Esophagus squamous epithelium (tissue), 5 donors: ENCODE results near the gene NPHP4. TPM values are rescaled to one million over a fixed set of nuclear protein-coding genes. Genes with fewer than 3 reads are reported as not detected.

Experiments
- DNase-seq: peaks from one replicate; lab custom pipeline; 2025; lab: John Stamatoyannopoulos, UW
- H3K27ac ChIP-seq, 4 donors: fragments of 200-600 bp; sonication (generic); one replicate each; pipeline ENCODE4 v1.5.1; 2016 to 2019; ENCODE audit warnings: mild to moderate bottlenecking in 1 of 4
- H3K27me3 ChIP-seq, 4 donors: fragments of 200-600 bp; sonication (generic); 1 replicate in 3 of 4; 2 replicates in 1 of 4; pipeline versions ENCODE4 v1.5.1 to v1.6.0; 2017 to 2021; ENCODE audit warnings: antibody characterized with exemption in 1 of 4
- H3K36me3 ChIP-seq, 3 donors: fragments of 200-600 bp; sonication (generic); one replicate each; pipeline ENCODE4 v1.5.1; 2016 to 2019
- H3K4me1 ChIP-seq, 3 donors: fragments of 200-600 bp; sonication (generic); one replicate each; pipeline ENCODE4 v1.5.1; 2017 to 2019
- H3K4me3 ChIP-seq, 4 donors: fragments of 200-600 bp; sonication (generic); 1 replicate in 3 of 4; 2 replicates in 1 of 4; pipeline ENCODE4 v1.5.1; 2016 to 2019; ENCODE audit warnings: mild to moderate bottlenecking in 2 of 4, moderate library complexity in 1 of 4
- H3K9me3 ChIP-seq, 3 donors: fragments of 200-600 bp; sonication (generic); one replicate each; pipeline ENCODE4 v1.5.1; 2016 to 2019
- POLR2A ChIP-seq, 4 donors: fragments of 450-650 bp; IDR thresholded peaks; one replicate each; pipeline ENCODE4 v1.6.1; 2017; ENCODE audit warnings: antibody characterized with exemption in 4 of 4, mild to moderate bottlenecking in 4 of 4, moderate library complexity in 3 of 4
- WGBS, 2 donors: methylation state at CpG; one replicate each; pipeline ENCODE4 v1.1.5; 2018; 5-methylcytosine and 5-hydroxymethylcytosine counted together
- intact Hi-C: fragments of 100-400 bp; cut with DNase I; formaldehyde crosslinking; loops from one replicate; pipeline ENCODE4 v1.15.0; 2022
- total RNA-seq, 4 donors: library from RNA; depleted of rRNA; stranded (reverse); fragments of >200 nt; gene quantifications; one replicate each; pipeline ENCODE4 v1.1.0, GENCODE V29; 2016
- TF ChIP-seq, protein P1 (sequence below), 6 experiments: fragments of 450-650 bp in 4 of 6; fragments of 200-600 bp in 2 of 6; sonication (generic) in 2 of 6; IDR thresholded peaks; one replicate each; pipeline ENCODE4 v1.5.1; 2016 to 2019; ENCODE audit warnings: antibody characterized with exemption in 6 of 6, mild to moderate bottlenecking in 4 of 6, moderate library complexity in 4 of 6
- donor health status: DM: yes; HTN: yes; CAD: no.

Gene NPHP4
- total RNA-seq, 4 donors from 2014 or later = 2.4 to 8.8 (median 5.3) TPM

DNA sequence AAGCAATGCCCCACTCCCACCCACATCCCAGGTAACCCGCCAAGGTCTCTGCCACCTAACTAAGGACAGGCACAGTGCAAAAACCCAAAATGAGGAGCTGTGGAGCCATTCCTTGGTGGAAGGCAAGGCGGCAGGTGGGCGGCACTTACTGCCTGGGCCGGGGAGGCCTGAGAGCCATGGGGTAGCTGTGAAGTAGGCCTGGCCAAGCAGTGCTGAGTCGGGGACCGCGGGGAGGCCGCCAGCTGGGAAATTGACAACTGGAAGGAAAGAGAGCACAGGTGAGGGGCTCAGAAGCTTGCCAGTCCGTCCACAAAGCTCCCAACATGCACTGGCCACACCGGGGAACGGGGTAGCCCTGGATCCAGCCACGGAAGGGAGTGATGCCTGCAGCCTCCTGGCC lies 85.3 kb downstream of the NPHP4 start:
- 91 to 96% methylated on average over 7 to 12 of the region's 12 CpGs for WGBS, 2 donors
- Histone ChIP-seq H3K27ac (no peak overlapping the region), H3K36me3 (peaks cover 0 to 64% (median 0%) of the 10 kb centered on the region in 3 donors), H3K4me1 (no peaks in the 10 kb centered on the region), H3K9me3 (no peaks in the 10 kb centered on the region), H3K27me3 (no peaks in the 10 kb centered on the region), H3K4me3 (no peak overlapping the region)
- intact Hi-C loops = no loop called here
- TF ChIP-seq, protein P1, sequence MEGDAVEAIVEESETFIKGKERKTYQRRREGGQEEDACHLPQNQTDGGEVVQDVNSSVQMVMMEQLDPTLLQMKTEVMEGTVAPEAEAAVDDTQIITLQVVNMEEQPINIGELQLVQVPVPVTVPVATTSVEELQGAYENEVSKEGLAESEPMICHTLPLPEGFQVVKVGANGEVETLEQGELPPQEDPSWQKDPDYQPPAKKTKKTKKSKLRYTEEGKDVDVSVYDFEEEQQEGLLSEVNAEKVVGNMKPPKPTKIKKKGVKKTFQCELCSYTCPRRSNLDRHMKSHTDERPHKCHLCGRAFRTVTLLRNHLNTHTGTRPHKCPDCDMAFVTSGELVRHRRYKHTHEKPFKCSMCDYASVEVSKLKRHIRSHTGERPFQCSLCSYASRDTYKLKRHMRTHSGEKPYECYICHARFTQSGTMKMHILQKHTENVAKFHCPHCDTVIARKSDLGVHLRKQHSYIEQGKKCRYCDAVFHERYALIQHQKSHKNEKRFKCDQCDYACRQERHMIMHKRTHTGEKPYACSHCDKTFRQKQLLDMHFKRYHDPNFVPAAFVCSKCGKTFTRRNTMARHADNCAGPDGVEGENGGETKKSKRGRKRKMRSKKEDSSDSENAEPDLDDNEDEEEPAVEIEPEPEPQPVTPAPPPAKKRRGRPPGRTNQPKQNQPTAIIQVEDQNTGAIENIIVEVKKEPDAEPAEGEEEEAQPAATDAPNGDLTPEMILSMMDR (IDR thresholded peaks at IDR 0.05) = no peak
- no peak for TF ChIP-seq POLR2A (IDR thresholded peaks at IDR 0.05)
- no peak for DNase-seq

DNA sequence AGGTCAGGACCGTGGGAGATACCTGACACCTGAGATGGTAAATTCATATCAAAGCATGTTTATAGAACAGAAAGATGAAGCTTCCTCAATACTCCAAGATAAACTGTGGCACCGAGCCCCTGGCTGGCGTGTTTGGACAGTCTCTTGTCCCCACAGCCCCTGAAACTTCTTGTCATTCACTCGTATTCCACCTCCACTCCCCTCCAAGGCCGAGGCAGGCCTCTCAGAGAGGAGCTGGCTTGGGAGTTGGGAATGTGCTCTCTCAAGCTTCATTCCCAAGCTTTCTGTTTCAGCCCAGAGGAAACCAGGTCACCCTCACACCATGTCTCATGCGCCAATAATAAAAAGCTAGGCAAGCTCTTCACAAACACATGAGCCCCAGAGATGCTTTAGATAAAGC lies 86.1 kb downstream of the NPHP4 start:
- DNase-seq = no peak
- no peaks in the 10 kb centered on the region for H3K9me3 ChIP-seq
- H3K36me3 ChIP-seq = peaks cover 0 to 72% (median 0%) of the 10 kb centered on the region in 3 donors
- intact Hi-C loops = no loop called here
- no peak overlapping the region for H3K27ac ChIP-seq
- peaks cover 0 to 3% (median 0%) of the 10 kb centered on the region in 3 donors for H3K4me1 ChIP-seq
- WGBS, 2 donors = 92 to 94% methylated on average over 5 to 6 of the region's 6 CpGs
- TF ChIP-seq, protein P1 (IDR thresholded peaks at IDR 0.05) = no peak
- H3K27me3 ChIP-seq = no peaks in the 10 kb centered on the region
- H3K4me3 ChIP-seq = no peak overlapping the region

DNA sequence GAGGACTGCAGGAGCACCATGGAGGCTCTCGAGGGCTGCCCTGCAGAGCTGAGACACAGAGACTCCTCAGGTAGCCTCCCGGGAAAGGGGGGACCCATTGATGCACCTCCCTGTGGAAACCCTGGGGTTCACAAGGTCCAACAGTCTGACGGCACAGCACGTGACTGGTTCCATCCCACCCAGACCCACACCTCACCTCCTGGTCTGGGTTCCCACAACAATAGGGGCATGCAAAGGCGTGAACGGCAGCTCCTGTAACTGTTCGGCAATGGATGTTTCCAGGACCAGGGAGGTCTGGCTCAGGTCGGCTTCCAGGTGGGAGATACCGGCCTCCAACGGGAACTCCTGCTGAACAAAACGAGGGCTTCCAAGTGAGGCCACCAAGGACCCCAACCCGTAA lies 86.8 kb downstream of the NPHP4 start:
- no peak for DNase-seq
- no peak overlapping the region for H3K4me3 ChIP-seq
- TF ChIP-seq POLR2A (IDR thresholded peaks at IDR 0.05) = no peak
- TF ChIP-seq, protein P1 (IDR thresholded peaks at IDR 0.05) = no peak
- peaks cover 0 to 73% (median 0%) of the 10 kb centered on the region in 3 donors for H3K36me3 ChIP-seq
- no peak overlapping the region for H3K27ac ChIP-seq
- H3K27me3 ChIP-seq = no peaks in the 10 kb centered on the region
- WGBS, 2 donors = 93 to 94% methylated on average over 5 to 6 of the region's 12 CpGs
- no peaks in the 10 kb centered on the region for H3K9me3 ChIP-seq
- intact Hi-C loops = no loop called here
- H3K4me1 ChIP-seq = peaks cover 0 to 4% (median 0%) of the 10 kb centered on the region in 3 donors

DNA sequence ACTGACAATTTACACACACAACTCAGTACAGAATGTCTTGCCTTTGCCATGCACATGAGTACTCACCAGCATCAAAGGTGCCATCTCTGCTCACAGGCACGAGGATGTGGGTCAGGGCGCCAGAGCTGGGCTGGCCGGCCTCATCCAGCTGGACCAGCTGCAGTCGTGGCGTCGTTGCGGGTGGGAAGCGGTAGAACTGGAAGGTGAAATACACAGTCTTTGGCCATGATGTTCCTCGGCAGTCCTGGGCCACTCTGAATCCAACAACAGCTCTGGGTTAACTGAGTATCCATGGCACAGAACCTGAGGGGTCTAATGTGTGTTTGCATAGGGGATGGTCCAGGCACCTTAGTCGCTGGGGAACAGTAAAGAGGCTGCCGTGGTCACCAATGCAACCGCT lies 87.7 kb downstream of the NPHP4 start:
- DNase-seq = no peak
- intact Hi-C loops = no loop called here
- Histone ChIP-seq H3K36me3 (peaks cover 0 to 73% (median 0%) of the 10 kb centered on the region in 3 donors), H3K27ac (no peak overlapping the region), H3K4me3 (no peak overlapping the region), H3K4me1 (peaks cover 0 to 4% (median 0%) of the 10 kb centered on the region in 3 donors), H3K27me3 (no peaks in the 10 kb centered on the region), H3K9me3 (no peaks in the 10 kb centered on the region)
- WGBS, 2 donors = 82 to 93% methylated on average over 7 to 8 of the region's 12 CpGs
- no peak for TF ChIP-seq POLR2A (IDR thresholded peaks at IDR 0.05)
- TF ChIP-seq, protein P1 (IDR thresholded peaks at IDR 0.05) = no peak

DNA sequence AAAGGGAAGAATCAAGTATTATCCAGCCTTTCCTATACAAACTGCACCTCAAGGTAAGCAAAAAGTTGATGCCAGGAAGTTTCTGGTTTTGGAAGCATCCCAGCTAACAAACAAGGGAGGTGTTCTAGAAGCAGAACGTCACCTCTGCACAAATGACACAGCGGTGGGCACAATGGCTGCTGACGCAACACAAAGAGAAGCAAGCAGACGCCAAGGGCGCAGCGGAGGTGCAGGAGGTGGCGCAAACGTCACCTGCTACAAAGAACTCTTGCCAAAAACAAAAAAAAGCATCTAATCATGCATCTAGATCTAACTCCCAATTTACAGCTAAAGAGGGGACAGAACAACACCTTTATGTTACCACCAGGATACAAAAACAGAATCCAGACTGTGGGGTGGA lies 88.5 kb downstream of the NPHP4 start:
- H3K4me1 ChIP-seq = peaks cover 0 to 4% (median 0%) of the 10 kb centered on the region in 3 donors
- H3K4me3 ChIP-seq = no peak overlapping the region
- H3K36me3 ChIP-seq = peaks cover 0 to 74% (median 0%) of the 10 kb centered on the region in 3 donors
- no peak overlapping the region for H3K27ac ChIP-seq
- no peak for DNase-seq
- 88 to 91% methylated on average over 8 of the region's 8 CpGs for WGBS, 2 donors
- no peaks in the 10 kb centered on the region for H3K27me3 ChIP-seq
- H3K9me3 ChIP-seq = no peaks in the 10 kb centered on the region
- TF ChIP-seq, protein P1 (IDR thresholded peaks at IDR 0.05) = no peak
- no peak for TF ChIP-seq POLR2A (IDR thresholded peaks at IDR 0.05)
- intact Hi-C loops = no loop called here
